T-helper 1 cell treated with Interleukin-12 subunit alpha and Interleukin-12 subunit beta and Interleukin-4 antibody, amounts not matched to agents 30 ng/mL and 1 ng/mL, for 36 hours (primary cell): ENCODE results near the gene ZNF280B. TPM values are rescaled to one million over a fixed set of nuclear protein-coding genes. Genes with fewer than 3 reads are reported as not detected.
"Not testable (repeated sequence)": the region's sequence is repeated elsewhere in the genome, so short reads cannot be mapped to it uniquely, and the experiment has no call there.

Experiments
- intact Hi-C: fragments of 100-400 bp; cut with micrococcal nuclease; formaldehyde crosslinking; loops from one replicate; pipeline ENCODE4 v1.15.1; 2024
- total RNA-seq: library from RNA; stranded (reverse); gene quantifications from 2 replicates; pipeline ENCODE4 v1.2.3, GENCODE V29; 2022

Gene ZNF280B
- total RNA-seq, 1 donor from 2014 or later = 2.7 TPM

DNA sequence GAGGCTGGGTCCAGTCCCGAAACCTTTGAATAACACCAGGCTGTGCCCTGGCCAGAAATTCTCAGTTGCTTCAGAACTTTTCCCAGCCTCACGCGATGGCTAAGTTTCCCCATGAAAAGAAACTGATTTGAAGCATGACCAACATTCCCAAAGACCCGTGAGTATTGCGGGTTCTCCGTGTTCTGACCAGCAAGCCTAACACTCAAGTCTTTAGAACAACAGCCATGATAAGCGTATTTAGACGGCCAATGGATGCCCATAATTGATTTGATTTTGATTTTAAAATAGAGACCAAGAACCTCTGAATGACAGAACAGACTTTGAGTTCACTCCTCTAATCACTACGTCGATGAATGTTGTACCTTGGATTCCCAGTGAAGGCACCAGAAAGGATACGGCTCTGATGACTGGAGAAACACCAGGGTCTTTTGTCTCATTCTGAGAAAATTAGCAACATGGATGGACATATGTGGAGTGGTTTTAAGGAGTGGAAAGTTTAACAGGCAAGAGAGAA lies 43.9 kb downstream of the ZNF280B start:
- intact Hi-C loops = loop anchor here (1.0 to 10.0 kb wide), 4 partner anchors 44 to 490 kb away; partner anchors contain the start of gene ZNF280B

DNA sequence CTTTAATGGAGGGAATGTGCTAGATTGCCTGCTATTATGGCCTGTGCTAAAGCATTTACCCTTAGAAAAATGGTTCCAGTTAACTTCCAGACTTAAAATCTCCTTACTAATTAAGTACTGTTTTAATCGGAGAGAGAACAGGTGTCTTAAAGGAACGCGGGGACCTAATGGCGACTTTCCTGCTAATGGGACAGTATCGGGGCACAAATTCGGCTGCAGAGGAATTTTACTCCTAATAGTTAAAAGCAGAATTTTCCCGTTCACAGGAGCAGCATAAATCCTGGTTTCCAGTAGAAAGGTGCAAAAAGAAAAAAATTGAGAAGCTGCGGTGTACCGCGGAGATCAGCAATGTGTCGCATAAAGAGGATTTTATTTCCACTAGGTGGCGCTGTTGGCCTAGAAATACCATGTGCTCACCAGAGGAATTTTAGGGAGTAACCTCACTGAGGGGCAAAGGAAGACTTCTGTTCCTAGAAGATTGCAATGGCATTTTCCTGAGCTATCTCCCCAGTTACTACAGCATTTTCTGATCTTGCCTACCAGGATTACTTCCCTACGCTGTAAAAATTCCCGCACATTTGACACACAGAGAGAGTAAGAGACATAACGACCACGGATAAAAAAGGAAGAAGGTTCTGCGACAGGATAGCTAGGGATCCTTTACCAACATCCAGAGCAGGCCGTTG lies 44.5 kb downstream of the ZNF280B start:
- intact Hi-C loops = loop anchor here (1.0 to 10.0 kb wide), 4 partner anchors 44 to 491 kb away; partner anchors contain the start of gene ZNF280B

DNA sequence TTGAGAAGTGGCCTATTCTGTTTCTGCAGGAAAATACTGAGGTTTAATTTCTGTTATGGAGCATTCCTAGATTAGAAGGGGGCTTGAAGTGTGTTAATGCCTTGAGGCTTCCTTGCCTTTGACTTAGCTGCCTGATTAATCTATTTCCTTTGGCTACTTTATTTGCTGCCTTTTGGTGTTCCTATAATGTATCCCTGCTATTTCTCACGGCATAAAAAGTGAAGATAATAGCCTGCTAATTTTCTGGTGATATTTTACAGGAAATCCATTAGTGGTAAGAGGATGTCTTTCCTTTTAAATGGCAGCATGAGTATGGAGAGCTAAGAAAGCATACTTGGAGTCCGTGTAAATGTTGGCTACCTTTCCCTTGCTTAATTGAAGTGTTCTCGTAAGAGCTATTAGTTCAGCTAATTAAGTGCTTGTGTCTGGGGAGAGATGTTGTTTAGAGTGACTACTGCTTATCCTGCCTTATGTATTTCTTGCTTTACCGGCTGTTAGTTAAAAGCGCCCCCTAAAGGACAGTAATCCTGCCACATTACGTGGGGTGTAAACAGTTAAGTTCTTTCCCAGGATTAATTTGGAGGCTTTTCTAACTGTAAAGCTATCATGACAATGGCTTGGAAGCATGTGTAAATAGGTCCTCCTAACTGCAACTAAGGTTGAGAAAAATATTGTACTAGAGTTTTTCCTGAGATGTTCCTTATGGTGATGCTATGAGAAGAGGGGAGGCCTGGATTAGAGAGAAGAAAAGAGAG lies 45.6 kb downstream of the ZNF280B start:
- intact Hi-C loops = loop anchor here (5.0 to 10.0 kb wide), 2 partner anchors 289 to 492 kb away; no protein-coding TSS in a partner anchor

DNA sequence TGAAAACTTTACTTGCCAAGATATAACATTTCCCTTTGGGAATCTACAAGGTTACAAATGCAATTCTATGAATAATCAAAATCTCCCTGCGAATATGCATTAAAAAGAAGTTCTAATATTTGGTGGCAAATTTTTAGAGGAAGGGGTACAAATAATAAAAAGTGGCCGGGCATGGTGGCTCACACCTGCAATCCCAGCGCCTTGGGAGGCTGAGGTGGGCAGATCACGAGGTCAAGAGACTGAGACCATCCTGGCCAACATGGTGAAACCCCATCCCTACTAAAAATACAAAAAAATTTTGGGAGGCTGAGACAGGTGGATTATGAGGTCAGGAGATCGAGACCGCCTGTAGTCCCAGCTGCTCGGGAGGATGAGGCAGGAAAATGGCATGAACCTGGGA lies 47.0 kb downstream of the ZNF280B start:
- intact Hi-C loops = loop anchor here (5.0 to 10.0 kb wide), 2 partner anchors 291 to 493 kb away; no protein-coding TSS in a partner anchor

DNA sequence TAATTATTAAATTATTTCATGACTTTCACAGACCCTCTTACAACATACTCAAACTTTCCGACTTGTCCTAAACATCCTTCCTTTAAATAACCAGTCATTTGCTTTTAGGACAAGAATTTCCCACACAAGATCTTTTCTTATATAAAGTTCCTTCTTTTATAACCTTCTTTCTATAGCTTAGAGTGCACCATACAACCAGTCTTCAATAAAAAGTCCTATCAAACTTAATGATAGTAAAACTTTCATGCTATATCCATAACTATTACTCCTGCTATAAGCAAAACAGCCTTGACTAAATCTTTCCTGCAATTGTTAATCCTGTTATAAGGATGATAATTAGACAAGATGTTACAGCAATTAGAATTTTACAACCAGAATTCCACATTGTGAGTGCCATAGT lies 47.4 kb downstream of the ZNF280B start:
- intact Hi-C loops = loop anchor here (5.0 to 10.0 kb wide), 2 partner anchors 291 to 494 kb away; no protein-coding TSS in a partner anchor

DNA sequence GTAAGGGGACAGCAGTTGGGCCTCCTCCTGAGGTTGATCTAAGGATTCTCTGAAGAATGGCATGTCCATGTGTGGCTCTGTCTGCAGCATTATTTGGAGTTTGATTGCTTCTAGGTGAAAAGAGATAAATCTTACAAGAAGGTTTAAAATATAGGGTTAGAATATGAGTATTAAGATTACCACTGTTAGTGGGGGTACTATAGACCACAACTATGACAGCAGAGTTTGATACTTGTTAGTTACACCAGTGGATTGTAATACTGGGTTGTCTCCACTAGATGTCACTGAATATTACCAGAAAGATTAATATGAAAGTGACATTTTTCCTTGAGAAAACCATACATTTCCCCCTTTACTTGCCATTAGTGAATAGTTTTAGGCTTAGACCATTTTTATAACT lies 47.9 kb downstream of the ZNF280B start:
- intact Hi-C loops = loop anchor here (5.0 to 10.0 kb wide), 2 partner anchors 292 to 494 kb away; no protein-coding TSS in a partner anchor

DNA sequence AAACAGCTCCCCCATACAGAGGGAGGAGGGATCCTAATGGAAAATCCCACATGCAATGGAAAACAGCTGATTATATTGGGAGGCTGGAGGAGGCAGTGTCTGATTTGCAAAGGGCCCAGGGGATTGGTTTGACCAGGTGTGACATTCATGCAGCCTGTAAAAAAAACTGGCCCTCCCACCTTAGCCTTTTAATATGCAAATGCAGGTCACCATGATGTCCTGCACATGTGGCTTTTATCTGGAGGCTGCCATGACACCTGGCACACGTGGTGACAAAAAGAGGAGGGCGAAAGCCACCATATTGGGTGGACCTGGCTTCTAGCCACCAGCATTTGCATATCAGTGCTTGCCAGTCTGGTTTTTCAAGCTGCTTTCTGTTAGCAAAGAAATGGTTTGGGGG lies 48.5 kb downstream of the ZNF280B start:
- intact Hi-C loops = loop anchor here (5.0 to 10.0 kb wide), 2 partner anchors 292 to 495 kb away; no protein-coding TSS in a partner anchor

DNA sequence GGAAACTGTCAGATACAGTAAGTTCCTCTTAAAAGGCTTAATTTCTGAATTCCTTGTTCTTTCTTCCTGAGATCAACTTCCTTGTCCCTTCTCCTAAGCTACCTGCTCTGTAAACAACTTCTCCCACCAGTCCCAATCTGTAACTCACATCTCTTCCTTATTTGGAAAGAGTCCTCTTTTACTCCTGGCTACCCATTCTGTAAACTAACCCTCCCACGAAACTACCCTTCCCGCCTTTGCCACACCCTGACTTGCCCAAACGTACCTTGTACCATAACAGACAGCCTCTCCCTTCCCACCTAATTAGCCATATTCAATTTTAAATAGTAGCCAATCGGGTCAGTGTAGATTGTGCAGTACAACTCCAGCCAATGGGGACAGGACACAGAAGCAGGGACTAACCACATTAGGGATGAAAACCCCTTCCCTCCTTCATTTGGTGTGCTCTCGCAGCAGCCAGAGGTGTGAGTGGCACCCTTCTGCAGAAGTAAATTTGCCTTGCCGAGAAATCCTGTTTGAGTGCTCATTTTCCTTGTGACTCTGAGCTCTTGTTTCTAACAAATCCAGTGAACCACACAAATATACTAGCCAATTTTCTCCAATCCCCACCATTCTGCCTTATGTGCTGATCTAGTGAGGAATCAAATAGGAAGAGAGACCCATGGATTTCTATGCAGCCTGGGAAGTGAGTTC lies 49.5 kb downstream of the ZNF280B start:
- intact Hi-C loops = no loop called here

DNA sequence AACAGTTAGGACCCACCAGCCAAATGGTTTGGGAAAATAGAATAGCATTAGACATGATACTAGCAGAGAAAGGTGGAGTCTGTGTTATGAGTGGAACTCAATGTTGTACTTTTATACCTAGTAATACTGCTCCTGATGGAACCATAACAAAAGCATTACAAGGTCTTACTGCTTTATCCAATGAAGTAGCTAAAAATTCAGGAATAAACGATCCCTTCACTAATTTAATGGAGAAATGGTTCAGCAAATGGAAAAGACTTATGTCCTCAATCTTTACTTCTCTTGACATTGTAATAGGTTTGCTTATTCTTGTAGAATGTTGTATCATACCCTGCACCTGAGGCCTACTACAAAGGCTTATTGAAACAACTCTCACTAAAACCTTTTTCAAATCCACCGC lies 50.2 kb downstream of the ZNF280B start:
- intact Hi-C loops = no loop called here

DNA sequence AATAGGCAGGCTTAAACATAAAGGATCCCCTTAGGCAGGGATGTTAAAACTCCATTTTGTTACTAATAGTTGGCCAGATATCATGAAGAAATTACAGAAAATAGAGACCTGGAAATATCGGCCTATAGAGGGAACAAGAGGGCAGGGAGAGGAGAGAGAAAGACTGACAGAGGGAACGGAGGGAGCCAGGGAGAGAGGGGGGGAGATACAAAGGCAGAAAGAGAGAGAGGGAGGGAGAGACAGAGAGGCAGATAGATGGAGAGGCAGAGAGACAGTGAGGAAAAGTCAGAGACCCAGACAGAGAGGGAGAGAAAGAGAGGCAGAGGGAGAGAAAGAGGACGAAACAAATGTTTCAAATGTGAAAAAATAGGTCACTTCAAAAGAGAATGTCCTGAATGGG lies 53.5 kb downstream of the ZNF280B start:
- intact Hi-C loops = no loop called here

DNA sequence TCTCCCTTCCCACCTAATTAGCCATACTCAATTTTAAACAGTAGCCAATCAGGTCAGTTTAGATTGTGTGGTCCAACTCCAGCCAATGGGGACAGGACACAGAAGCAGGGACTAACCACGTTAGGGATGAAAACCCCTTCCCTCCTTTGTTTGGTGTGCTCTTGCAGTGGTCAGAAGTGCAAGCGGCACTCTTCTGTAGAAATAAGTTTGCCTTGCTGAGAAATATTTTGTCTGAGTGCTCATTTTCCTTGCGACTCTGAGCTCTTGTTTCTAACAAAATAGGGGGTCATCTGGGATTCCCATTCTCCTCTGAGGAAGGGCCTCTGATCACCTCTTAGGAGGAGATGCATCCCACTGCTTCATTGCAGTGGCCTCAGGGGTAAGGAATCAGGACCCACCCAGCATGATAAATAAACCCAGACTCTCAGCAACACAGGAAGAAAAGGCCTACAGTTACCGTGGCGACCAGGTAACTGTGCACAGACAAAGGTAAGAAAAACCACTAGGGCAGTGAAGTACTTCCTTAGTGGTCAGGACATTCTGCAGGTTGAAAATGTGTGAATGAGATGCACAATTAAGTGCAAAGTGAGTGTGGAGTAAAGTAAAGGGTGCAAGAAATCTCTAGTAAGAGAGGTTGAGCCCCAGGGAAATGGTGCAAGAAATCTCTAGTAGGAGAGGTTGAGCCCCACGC lies 55.4 kb downstream of the ZNF280B start:
- intact Hi-C loops = no loop called here

DNA sequence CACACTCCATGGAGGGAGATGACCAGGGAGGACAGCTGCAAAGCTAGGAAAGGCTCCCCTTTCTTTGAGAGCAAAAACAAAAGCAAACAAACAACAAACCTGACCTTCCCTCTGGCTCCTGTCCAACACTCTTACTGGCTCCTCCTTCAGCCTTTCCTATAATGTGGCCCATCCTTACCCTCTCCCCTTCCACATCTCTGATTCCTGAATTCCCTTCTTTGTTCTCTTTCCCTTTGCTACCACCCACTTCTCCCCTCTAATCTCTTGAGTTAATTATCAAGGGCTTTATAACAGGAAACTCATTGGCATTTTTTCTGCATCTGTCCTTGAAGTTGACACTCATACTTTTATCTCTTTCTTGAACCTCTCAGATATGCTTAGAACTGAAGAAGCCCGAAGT lies 56.3 kb downstream of the ZNF280B start:
- intact Hi-C loops = no loop called here

DNA sequence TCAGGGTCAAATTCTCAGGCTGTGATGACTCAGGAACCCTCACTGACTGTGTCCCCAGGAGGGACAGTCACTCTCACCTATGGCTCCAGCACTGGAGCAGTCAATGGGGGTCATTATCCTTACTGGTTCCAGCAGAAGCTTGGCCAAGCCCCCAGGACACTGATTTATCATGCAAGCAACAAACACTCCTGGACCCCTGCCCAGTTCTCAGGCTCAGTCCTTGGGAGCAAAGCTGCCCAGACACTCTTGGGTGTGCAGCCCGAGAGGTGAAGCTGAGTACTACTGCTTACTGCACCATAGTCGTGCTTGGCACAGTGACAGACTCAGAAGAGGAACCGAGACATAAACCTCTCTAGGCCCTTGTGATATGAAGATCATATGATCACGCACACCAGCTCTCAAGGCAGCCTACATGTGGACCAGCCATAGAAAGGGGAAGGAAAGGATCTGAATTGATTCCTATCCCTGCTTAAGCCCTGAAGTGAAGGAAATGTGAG lies 58.2 kb downstream of the ZNF280B start:
- intact Hi-C loops = no loop called here

DNA sequence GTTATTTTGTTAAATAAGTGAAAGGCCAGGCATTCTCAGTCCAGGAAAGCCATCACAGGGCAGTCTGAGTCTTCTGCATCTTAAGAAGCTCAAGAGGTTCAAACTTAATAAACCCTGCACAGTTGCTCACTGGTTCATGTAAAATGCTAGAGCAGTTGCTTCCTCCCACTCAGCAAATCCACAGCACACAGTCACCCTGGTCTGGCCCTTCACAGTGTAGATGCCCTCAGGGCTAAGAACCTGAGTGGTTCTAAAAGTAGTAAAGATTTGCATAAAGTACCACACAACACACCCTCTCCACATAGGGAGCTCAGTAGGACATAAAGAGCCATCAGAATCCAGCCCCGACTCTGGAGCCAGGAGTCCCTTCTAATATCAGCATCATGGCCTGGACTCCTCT lies 58.7 kb downstream of the ZNF280B start:
- intact Hi-C loops = no loop called here

DNA sequence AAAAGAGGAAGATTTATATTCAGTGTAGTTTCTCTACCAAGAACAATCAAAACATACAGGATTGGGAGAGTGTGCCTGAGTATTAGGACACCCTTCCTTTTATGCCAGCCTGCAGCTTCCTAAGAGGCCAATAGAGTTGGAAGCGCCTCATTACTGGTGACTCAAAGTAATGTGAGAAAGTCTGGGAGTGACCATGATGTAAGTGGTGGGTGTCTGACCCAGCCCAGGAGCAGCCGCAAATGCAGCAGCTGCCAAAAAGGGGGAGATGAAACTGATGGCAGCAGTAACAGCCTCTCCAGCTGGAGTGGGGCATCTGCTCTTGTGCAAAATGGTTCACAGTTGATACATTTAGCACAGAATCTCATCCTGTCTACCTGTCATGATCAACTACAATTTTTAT lies 62.0 kb downstream of the ZNF280B start:
- intact Hi-C loops = no loop called here

DNA sequence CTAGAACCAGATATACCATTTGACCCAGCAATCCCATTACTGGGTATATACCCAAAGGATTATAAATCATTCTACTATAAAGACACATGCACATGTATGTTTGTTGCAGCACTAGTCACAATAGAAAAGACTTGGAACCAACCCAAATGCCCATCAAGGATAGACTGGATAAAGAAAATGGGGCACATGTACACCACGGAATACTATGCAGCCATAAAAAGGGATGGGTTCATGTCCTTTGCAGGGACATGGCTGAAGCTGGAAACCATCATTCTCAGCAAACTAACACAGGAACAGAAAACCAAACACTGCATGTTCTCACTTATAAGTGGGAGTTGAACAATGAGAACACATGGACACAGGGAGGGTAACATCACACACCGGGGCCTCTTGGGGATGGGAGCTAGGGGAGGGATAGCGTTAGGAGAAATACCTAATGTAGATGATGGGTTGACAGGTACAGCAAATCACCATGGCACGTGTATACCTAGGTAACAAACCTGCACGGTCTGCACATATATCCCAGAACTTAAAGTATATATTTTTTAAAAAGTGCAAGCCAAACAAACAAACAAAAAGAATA lies 64.4 kb downstream of the ZNF280B start:
- intact Hi-C loops = not testable (repeated sequence)

DNA sequence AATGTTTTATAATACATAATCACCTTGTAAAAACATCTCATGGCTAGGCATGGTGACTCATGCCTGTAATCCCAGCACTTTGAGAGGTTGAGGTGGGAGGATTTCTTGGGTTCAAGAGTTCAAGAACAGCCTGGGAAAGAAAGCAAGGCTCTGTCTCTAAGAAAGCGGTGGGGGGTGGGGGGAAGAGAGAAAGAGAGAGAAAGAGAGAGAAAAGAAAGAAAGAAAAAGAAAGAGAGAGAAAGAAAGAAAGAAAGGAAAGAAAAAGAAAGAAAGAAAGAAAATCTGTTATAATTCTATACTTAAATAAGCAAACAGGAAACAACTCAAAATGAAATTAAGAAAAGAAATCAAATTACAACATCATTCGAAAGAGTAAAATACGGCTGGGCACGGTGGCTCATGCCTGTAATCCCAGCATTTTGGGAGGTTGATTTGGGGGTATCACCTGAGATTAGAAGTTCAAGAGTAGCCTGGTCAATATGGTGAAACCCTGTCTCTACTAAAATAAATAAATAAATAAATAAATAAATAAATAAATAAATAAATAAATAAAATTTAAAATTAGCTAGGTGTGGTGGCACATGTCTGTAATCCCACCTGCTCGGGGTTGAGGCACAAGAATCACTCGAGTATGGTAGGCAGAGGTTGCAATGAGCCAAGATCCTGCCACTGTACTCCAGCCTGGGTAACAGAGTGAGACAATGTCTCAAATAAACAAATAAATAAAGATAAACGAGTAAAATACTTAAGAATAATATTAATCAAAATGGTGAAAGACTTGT lies 65.4 kb downstream of the ZNF280B start:
- intact Hi-C loops = no loop called here

DNA sequence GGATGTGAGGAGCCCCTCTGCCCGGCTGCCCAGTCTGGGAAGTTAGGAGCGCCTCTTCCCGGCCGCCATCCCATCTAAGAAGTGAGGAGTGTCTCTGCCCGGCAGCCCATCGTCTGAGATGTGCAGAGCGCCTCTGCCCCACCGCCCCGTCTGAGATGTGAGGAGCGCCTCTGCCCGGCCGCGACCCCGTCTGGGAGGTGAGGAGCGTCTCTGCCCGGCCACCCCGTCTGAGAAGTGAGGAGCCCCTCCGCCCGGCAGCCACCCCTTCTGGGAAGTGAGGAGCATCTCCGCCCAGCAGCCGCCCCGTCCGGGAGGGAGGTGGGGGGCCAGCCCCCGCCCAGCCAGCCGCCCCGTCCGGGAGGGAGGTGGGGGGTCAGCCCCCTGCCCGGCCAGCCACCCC lies 66.9 kb downstream of the ZNF280B start:
- intact Hi-C loops = not testable (repeated sequence)

DNA sequence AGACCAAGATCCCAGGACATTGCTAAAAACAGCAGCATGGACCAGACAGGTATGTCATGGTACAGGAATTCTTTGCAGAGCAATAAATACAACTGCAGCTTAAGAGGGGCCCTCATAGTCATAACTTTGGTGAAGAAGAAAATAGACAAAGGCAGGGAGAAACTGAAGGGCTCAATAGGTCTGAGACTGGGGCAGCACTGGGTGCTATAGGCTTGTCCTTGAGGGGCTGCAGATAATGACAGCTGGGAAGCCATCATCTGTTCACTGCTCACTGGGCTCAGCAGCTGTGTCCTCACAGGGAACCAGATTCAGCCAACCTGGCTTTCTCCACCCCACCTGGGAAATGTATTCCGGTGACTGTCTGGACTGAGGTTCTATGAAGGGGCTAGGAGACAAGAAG lies 68.4 kb downstream of the ZNF280B start:
- intact Hi-C loops = no loop called here
